PC-3 (cell line): ENCODE results near the gene SH2B3. TPM values are rescaled to one million over a fixed set of nuclear protein-coding genes. Genes with fewer than 3 reads are reported as not detected.

Source experiments
- ATAC-seq: fragments of 200-7000 bp; cut with Tn5 transposase; 2 replicates; pipeline ENCODE4 v1.9.1; 2020; ENCODE audit warnings: mild to moderate bottlenecking, moderate library complexity
- BruUV-seq: library from RNA; stranded (reverse); fragments of 400-500 nt; replicated peaks from 2 replicates; lab custom pipeline; 2021; lab: Mats Ljungman, UMichigan
- CTCF ChIA-PET: fragments of 300-600 bp; sonication (Branson Sonifier 250); formaldehyde crosslinking; loops from one replicate; lab custom pipeline; 2022; ENCODE audit warnings: antibody characterized with exemption; lab: Charles Lee
- POLR2A ChIA-PET: fragments of 300-600 bp; sonication (Branson Sonifier 250); formaldehyde crosslinking; loops from one replicate; lab custom pipeline; 2022; ENCODE audit warnings: antibody characterized with exemption; ENCODE audit not compliant: unreplicated experiment; lab: Charles Lee
- DNase-seq: peaks from one replicate; pipeline ENCODE4 v3.0.0-alpha.2; 2015
- H2AFZ ChIP-seq: fragments of 300-600 bp; sonication (generic); 2 replicates; pipeline ENCODE4 v1.6.0; 2016; ENCODE audit warnings: antibody characterized with exemption, low read length
- H3F3A ChIP-seq: fragments of 300-600 bp; sonication (generic); one replicate; pipeline ENCODE4 v1.6.0; 2017; ENCODE audit warnings: antibody characterized with exemption, low read length, control low read depth, mild to moderate bottlenecking; ENCODE audit not compliant: unreplicated experiment
- H3K27ac ChIP-seq: fragments of 300-600 bp; sonication (generic); 2 replicates; pipeline ENCODE4 v1.5.1; 2016; ENCODE audit warnings: mild to moderate bottlenecking, low read length
- H3K27me3 ChIP-seq: fragments of 300-600 bp; sonication (generic); 2 replicates; pipeline ENCODE4 v1.6.1; 2016; ENCODE audit warnings: low read length, mixed read lengths
- H3K36me3 ChIP-seq: fragments of 300-600 bp; sonication (generic); 2 replicates; pipeline ENCODE4 v1.6.1; 2016; ENCODE audit warnings: low read depth, mixed run types, low read length, mixed read lengths
- H3K4me1 ChIP-seq: fragments of 300-600 bp; sonication (generic); 2 replicates; pipeline ENCODE4 v1.5.1; 2016; ENCODE audit warnings: low read length; ENCODE audit not compliant: insufficient read depth
- H3K4me2 ChIP-seq: fragments of 300-600 bp; sonication (generic); 2 replicates; pipeline ENCODE4 v1.6.0; 2016; ENCODE audit warnings: low read length
- H3K4me3 ChIP-seq: fragments of 300-600 bp; sonication (generic); 2 replicates; pipeline ENCODE4 v1.5.1; 2016; ENCODE audit warnings: mild to moderate bottlenecking, low read length, mixed read lengths
- H3K79me2 ChIP-seq: fragments of 300-600 bp; sonication (generic); 2 replicates; pipeline ENCODE4 v1.6.1; 2017; ENCODE audit warnings: low read length, mixed read lengths
- H3K9ac ChIP-seq: fragments of 300-600 bp; sonication (generic); 2 replicates; pipeline ENCODE4 v1.6.0; 2016; ENCODE audit warnings: mild to moderate bottlenecking, low read length
- H3K9me2 ChIP-seq: fragments of 300-600 bp; sonication (generic); replicated peaks from 2 replicates; pipeline ENCODE4 v1.6.1; 2016; ENCODE audit warnings: mixed run types, low read length, mixed read lengths
- H3K9me3 ChIP-seq: fragments of 300-600 bp; sonication (generic); 2 replicates; pipeline ENCODE4 v1.6.1; 2016; ENCODE audit warnings: low read length, mixed read lengths
- H4K20me1 ChIP-seq: fragments of 300-600 bp; sonication (generic); 2 replicates; pipeline ENCODE4 v1.6.1; 2016; ENCODE audit warnings: low read length, mixed read lengths
- CTCF ChIP-seq: fragments of 300-600 bp; sonication (generic); conservative IDR thresholded peaks from 2 replicates; pipeline ENCODE4 v1.5.1; 2017; ENCODE audit warnings: antibody characterized with exemption, low read depth, mild to moderate bottlenecking, low read length
- EZH2 ChIP-seq: fragments of 300-600 bp; sonication (generic); IDR thresholded peaks from one replicate; pipeline ENCODE4 v1.6.1; 2017; ENCODE audit warnings: antibody characterized with exemption, mild to moderate bottlenecking, low read length; ENCODE audit not compliant: unreplicated experiment
- EZH2phosphoT487 ChIP-seq: fragments of 300-600 bp; sonication (generic); IDR thresholded peaks from 2 replicates; pipeline ENCODE4 v1.6.1; 2018; ENCODE audit warnings: mild to moderate bottlenecking, antibody characterized with exemption, low read length, borderline replicate concordance
- intact Hi-C: fragments of 100-400 bp; cut with micrococcal nuclease; formaldehyde crosslinking; loops from 2 replicates; pipeline ENCODE4 v1.9.0; 2023
- total RNA-seq: library from RNA; depleted of rRNA; stranded (reverse); fragments of >200 nt; gene quantifications from 2 replicates; pipeline ENCODE4 v1.2.3, GENCODE V29; 2014

The SH2B3 gene
- total RNA-seq, 1 experiment from 2014 or later: 12.9 TPM

- H3K27me3 ChIP-seq: no peaks in the 10 kb centered on the region
- peaks cover 21% of the 10 kb centered on the region for H3K4me1 ChIP-seq
- no TSS peak for BruUV-seq
- H3K36me3 ChIP-seq: no peaks in the 10 kb centered on the region
- H2AFZ ChIP-seq: no peak overlapping the region
- no peak for ATAC-seq
- H3K79me2 ChIP-seq: peaks cover 54% of the 10 kb centered on the region
- ChIA-PET CTCF (no interaction called here), POLR2A (no interaction called here)
- no peaks in the 10 kb centered on the region for H4K20me1 ChIP-seq
- no peaks in the 10 kb centered on the region for H3K9me2 ChIP-seq
- no peaks in the 10 kb centered on the region for H3F3A ChIP-seq
- no peak for DNase-seq
- H3K9me3 ChIP-seq: no peaks in the 10 kb centered on the region
- H3K4me3 ChIP-seq: no peak overlapping the region
- no peak overlapping the region for H3K4me2 ChIP-seq
- no peak overlapping the region for H3K27ac ChIP-seq
- H3K9ac ChIP-seq: no peak overlapping the region
- intact Hi-C loops: no loop called here
- TF ChIP-seq EZH2 (no peak), CTCF (no peak), EZH2phosphoT487 (no peak)
Observed at GRCh38 chr12:111411185-111411764, 5.6 kb downstream of the SH2B3 start.

GRCh38 chr12:111412007-111412829 lies 6.5 kb downstream of the SH2B3 start:
- ChIA-PET CTCF (no interaction called here), POLR2A (no interaction called here)
- no peaks in the 10 kb centered on the region for H3K9me2 ChIP-seq
- H3K9ac ChIP-seq: no peak overlapping the region
- no peaks in the 10 kb centered on the region for H3K36me3 ChIP-seq
- H4K20me1 ChIP-seq: no peaks in the 10 kb centered on the region
- H3K27me3 ChIP-seq: no peaks in the 10 kb centered on the region
- H3K4me2 ChIP-seq: no peak overlapping the region
- intact Hi-C loops: no loop called here
- TF ChIP-seq EZH2 (no peak), CTCF (no peak), EZH2phosphoT487 (no peak)
- H3K27ac ChIP-seq: no peak overlapping the region
- H3F3A ChIP-seq: no peaks in the 10 kb centered on the region
- no peak for ATAC-seq
- H3K9me3 ChIP-seq: no peaks in the 10 kb centered on the region
- BruUV-seq: no TSS peak
- H3K4me1 ChIP-seq: peaks cover 14% of the 10 kb centered on the region
- peaks cover 49% of the 10 kb centered on the region for H3K79me2 ChIP-seq
- no peak for DNase-seq
- no peak overlapping the region for H3K4me3 ChIP-seq
- H2AFZ ChIP-seq: no peak overlapping the region

DNA sequence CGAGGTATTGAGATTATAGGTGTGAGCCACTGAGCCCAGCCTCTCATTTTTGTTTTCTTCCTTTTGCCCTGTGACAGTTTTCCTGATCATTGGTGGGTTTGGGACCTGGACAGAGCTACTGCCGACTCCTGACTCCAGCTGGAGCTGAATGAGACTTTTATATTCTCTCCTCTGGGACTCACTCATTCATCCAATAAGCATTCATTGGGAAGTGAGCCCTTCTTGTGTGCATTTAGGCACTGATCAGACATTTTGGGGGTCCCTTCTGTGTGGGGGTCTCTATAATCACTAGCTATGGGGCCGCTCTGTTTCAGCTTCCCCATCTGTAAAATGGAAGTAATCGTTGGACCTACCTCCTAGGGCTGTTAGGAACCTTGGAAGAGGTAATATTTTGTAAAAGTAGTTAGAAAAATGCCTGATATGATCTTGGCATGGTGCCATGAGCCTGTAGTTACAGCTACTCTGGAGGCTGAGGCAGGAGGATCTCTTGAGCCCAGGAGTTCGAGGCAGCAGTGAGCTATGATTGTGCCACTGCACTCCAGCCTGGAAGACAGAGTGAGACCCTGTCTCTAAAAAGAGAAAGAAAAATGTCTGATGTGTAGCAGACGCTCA lies 7.2 kb downstream of the SH2B3 start:
- H3K27me3 ChIP-seq: no peaks in the 10 kb centered on the region
- ATAC-seq (no peak), DNase-seq (no peak)
- no peaks in the 10 kb centered on the region for H3K9me3 ChIP-seq
- H2AFZ ChIP-seq: no peak overlapping the region
- H3K4me2 ChIP-seq: no peak overlapping the region
- H4K20me1 ChIP-seq: no peaks in the 10 kb centered on the region
- ChIA-PET CTCF (interaction anchor here (1.1 kb wide), 1 partner anchor 39 kb away, joined by 3 read pairs; no protein-coding TSS in a partner anchor), POLR2A (no interaction called here)
- H3F3A ChIP-seq: no peaks in the 10 kb centered on the region
- no peak overlapping the region for H3K4me3 ChIP-seq
- no TSS peak for BruUV-seq
- H3K27ac ChIP-seq: no peak overlapping the region
- H3K9me2 ChIP-seq: no peaks in the 10 kb centered on the region
- TF ChIP-seq CTCF: no peak
- no peak for TF ChIP-seq EZH2phosphoT487
- TF ChIP-seq EZH2: no peak
- intact Hi-C loops: no loop called here
- no peak overlapping the region for H3K9ac ChIP-seq
- H3K36me3 ChIP-seq: no peaks in the 10 kb centered on the region
- H3K4me1 ChIP-seq: peaks cover 11% of the 10 kb centered on the region
- peaks cover 42% of the 10 kb centered on the region for H3K79me2 ChIP-seq
